Neural cell (in vitro differentiated cells): ENCODE data around the gene RAB1A. TPM values are rescaled to one million over a fixed set of nuclear protein-coding genes. Genes with fewer than 3 reads are reported as not detected.

Experiments
- H2AFZ ChIP-seq: fragments of 200-600, 300-800 bp; sonication (generic), shearing (Covaris generic); 2 replicates; pipeline ENCODE4 v1.6.0; 2014; ENCODE audit warnings: low read depth, mild to moderate bottlenecking, antibody characterized with exemption, low read length, moderate library complexity
- H3F3A ChIP-seq: fragments of 200-600 bp; shearing (Covaris generic); 2 replicates; pipeline ENCODE4 v1.6.1; 2016; ENCODE audit warnings: mild to moderate bottlenecking, moderate library complexity, mixed read lengths, antibody characterized with exemption, low read length; ENCODE audit not compliant: insufficient read depth, poor library complexity, severe bottlenecking
- H3K27ac ChIP-seq: fragments of 200-600, 300-800 bp; sonication (generic), shearing (Covaris generic); 2 replicates; pipeline ENCODE4 v1.5.1; 2014; ENCODE audit warnings: mild to moderate bottlenecking, low read length, moderate library complexity
- H3K27me3 ChIP-seq: fragments of 300-800, 200-600 bp; sonication (generic), shearing (Covaris generic); 2 replicates; pipeline ENCODE4 v1.6.0; 2014; ENCODE audit warnings: mild to moderate bottlenecking, low read depth, low read length, moderate library complexity; ENCODE audit not compliant: insufficient read depth
- H3K36me3 ChIP-seq: fragments of 300-800, 200-600 bp; sonication (generic), shearing (Covaris generic); 2 replicates; pipeline ENCODE4 v1.5.1; 2014; ENCODE audit warnings: mild to moderate bottlenecking, antibody characterized with exemption, low read length, moderate library complexity; ENCODE audit not compliant: insufficient read depth
- H3K4me2 ChIP-seq: fragments of 300-800, 200-600 bp; sonication (generic), shearing (Covaris generic); 2 replicates; pipeline ENCODE4 v1.6.0; 2014; ENCODE audit warnings: mild to moderate bottlenecking, low read length
- H3K4me3 ChIP-seq: fragments of 300-800, 200-600 bp; sonication (generic), shearing (Covaris generic); 2 replicates; pipeline ENCODE4 v1.5.1; 2014; ENCODE audit warnings: mild to moderate bottlenecking, low read length, moderate library complexity
- H3K79me2 ChIP-seq: fragments of 200-600 bp; shearing (Covaris generic); replicated peaks from 2 replicates; pipeline ENCODE4 v1.6.0; 2014; ENCODE audit warnings: mild to moderate bottlenecking, low read length, moderate library complexity; ENCODE audit not compliant: insufficient read depth
- H3K9ac ChIP-seq: fragments of 300-800, 200-600 bp; sonication (generic), shearing (Covaris generic); 2 replicates; pipeline ENCODE4 v1.6.1; 2016; ENCODE audit warnings: mild to moderate bottlenecking, low read length, mixed read lengths
- H3K9me2 ChIP-seq: fragments of 200-600 bp; shearing (Covaris generic); 2 replicates; pipeline ENCODE4 v1.6.1; 2016; ENCODE audit warnings: mild to moderate bottlenecking, low read length, mixed read lengths; ENCODE audit not compliant: insufficient read depth
- H3K9me3 ChIP-seq: fragments of 200-600, 300-800 bp; sonication (generic), shearing (Covaris generic); 2 replicates; pipeline ENCODE4 v1.6.1; 2016; ENCODE audit warnings: mild to moderate bottlenecking, mixed run types, low read length, moderate library complexity, mixed read lengths
- H4K20me1 ChIP-seq: fragments of 200-600 bp; shearing (Covaris generic); 2 replicates; pipeline ENCODE4 v1.6.1; 2016; ENCODE audit warnings: mild to moderate bottlenecking, mixed run types; ENCODE audit not compliant: insufficient read depth
- EP300 ChIP-seq: fragments of 450-650 bp; conservative IDR thresholded peaks from 2 replicates; pipeline ENCODE4 v1.6.1; 2014; ENCODE audit warnings: antibody characterized with exemption, mild to moderate bottlenecking, moderate library complexity; ENCODE audit not compliant: poor library complexity, severe bottlenecking
- EZH2 ChIP-seq: fragments of 200-600, 300-800 bp; shearing (Covaris generic), sonication (generic); IDR thresholded peaks from 2 replicates; pipeline ENCODE4 v1.6.1; 2014; ENCODE audit warnings: antibody characterized with exemption, low read length, borderline replicate concordance, mild to moderate bottlenecking; ENCODE audit not compliant: insufficient read depth, poor library complexity, severe bottlenecking
- MXI1 ChIP-seq: fragments of 450-650 bp; conservative IDR thresholded peaks from 2 replicates; pipeline ENCODE4 v1.6.1; 2014; ENCODE audit warnings: antibody characterized with exemption, mild to moderate bottlenecking; ENCODE audit not compliant: poor library complexity, severe bottlenecking
- POLR2AphosphoS5 ChIP-seq: IDR thresholded peaks from 2 replicates; pipeline ENCODE4 v1.6.1; 2012
- RAD21 ChIP-seq: fragments of 450-650 bp; conservative IDR thresholded peaks from 2 replicates; pipeline ENCODE4 v1.6.1; 2014; ENCODE audit warnings: antibody characterized with exemption, mild to moderate bottlenecking, moderate library complexity
- SMC3 ChIP-seq: fragments of 450-650 bp; conservative IDR thresholded peaks from 2 replicates; pipeline ENCODE4 v1.6.1; 2014; ENCODE audit warnings: antibody characterized with exemption, mild to moderate bottlenecking, moderate library complexity; ENCODE audit not compliant: poor library complexity
- TAF1 ChIP-seq: IDR thresholded peaks from 2 replicates; pipeline ENCODE4 v1.6.1; 2012; ENCODE audit warnings: low read depth
- polyA plus RNA-seq: library from polyadenylated mRNA; depleted of rRNA; stranded (reverse); fragments of >200 nt; gene quantifications from 2 replicates; pipeline ENCODE4 v1.2.3, GENCODE V29; 2014
- TF ChIP-seq, protein P1 (sequence below): fragments of 450-650 bp; IDR thresholded peaks from 2 replicates; pipeline ENCODE4 v1.5.1; 2014; ENCODE audit warnings: antibody characterized with exemption, mild to moderate bottlenecking, moderate library complexity; ENCODE audit not compliant: poor library complexity, severe bottlenecking
- TF ChIP-seq, protein P2 (sequence below): IDR thresholded peaks from 2 replicates; pipeline ENCODE4 v1.6.1; 2012; ENCODE audit warnings: borderline replicate concordance

RAB1A gene
- polyA plus RNA-seq, 1 donor from 2014 or later: 240 TPM

DNA sequence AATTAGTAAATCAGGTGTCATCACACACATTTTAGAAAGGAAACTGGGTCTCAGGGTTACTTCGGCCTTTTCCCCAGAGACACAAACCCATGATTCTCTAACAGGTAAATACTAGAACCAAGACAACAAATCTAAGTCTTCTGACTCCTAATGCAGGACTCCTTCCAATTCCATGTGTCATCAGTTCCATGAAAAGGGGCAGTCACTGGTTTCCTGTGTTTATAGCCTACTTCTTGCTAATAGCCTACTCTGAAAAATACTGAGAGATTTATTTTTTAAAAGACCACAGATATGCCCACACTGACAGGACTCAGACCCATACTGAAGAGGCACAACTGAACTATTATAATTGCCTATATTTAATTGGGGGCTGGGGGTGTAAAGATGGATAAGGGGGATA lies 33.0 kb downstream of the RAB1A start:
- Histone ChIP-seq H4K20me1 (no peaks in the 10 kb centered on the region), H3K9me2 (no peaks in the 10 kb centered on the region), H3K4me3 (no peak overlapping the region), H3K79me2 (peaks cover 13% of the 10 kb centered on the region), H3K27ac (no peak overlapping the region), H2AFZ (no peak overlapping the region), H3K9me3 (no peaks in the 10 kb centered on the region), H3F3A (no peaks in the 10 kb centered on the region), H3K9ac (no peak overlapping the region), H3K4me2 (no peak overlapping the region), H3K36me3 (peaks cover 3% of the 10 kb centered on the region), H3K27me3 (no peaks in the 10 kb centered on the region)
- TF ChIP-seq EZH2: no peak
- no peak for TF ChIP-seq TAF1
- no peak for TF ChIP-seq SMC3
- TF ChIP-seq, protein P1, sequence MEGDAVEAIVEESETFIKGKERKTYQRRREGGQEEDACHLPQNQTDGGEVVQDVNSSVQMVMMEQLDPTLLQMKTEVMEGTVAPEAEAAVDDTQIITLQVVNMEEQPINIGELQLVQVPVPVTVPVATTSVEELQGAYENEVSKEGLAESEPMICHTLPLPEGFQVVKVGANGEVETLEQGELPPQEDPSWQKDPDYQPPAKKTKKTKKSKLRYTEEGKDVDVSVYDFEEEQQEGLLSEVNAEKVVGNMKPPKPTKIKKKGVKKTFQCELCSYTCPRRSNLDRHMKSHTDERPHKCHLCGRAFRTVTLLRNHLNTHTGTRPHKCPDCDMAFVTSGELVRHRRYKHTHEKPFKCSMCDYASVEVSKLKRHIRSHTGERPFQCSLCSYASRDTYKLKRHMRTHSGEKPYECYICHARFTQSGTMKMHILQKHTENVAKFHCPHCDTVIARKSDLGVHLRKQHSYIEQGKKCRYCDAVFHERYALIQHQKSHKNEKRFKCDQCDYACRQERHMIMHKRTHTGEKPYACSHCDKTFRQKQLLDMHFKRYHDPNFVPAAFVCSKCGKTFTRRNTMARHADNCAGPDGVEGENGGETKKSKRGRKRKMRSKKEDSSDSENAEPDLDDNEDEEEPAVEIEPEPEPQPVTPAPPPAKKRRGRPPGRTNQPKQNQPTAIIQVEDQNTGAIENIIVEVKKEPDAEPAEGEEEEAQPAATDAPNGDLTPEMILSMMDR: no peak
- no peak for TF ChIP-seq EP300
- no peak for TF ChIP-seq POLR2AphosphoS5

DNA sequence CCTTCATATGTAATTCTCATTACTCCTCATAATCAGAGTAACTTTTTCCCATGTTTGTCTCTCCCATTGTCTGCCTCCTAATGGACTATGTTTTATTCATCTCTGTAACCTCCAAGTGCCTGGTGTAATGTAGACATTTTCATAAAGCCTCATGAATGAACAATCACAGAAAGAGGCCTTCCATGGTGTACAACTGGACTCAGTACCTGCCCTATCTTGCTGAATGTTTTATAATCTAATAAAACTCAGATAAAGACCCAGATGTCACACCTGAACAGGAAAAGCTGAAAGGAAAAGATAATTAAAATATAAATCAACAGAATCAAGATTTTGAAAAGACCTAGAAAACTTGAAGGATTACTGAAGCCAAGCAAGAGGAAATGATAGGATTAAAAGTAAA lies 36.7 kb downstream of the RAB1A start:
- no peak overlapping the region for H2AFZ ChIP-seq
- H3K9me3 ChIP-seq: no peaks in the 10 kb centered on the region
- H3K4me3 ChIP-seq: no peak overlapping the region
- no peak overlapping the region for H3K4me2 ChIP-seq
- peaks cover 12% of the 10 kb centered on the region for H3K36me3 ChIP-seq
- TF ChIP-seq POLR2AphosphoS5: no peak
- H3K9me2 ChIP-seq: no peaks in the 10 kb centered on the region
- no peaks in the 10 kb centered on the region for H3F3A ChIP-seq
- H3K9ac ChIP-seq: no peak overlapping the region
- H4K20me1 ChIP-seq: no peaks in the 10 kb centered on the region
- H3K79me2 ChIP-seq: peaks cover 7% of the 10 kb centered on the region
- no peak overlapping the region for H3K27ac ChIP-seq
- H3K27me3 ChIP-seq: no peaks in the 10 kb centered on the region

DNA sequence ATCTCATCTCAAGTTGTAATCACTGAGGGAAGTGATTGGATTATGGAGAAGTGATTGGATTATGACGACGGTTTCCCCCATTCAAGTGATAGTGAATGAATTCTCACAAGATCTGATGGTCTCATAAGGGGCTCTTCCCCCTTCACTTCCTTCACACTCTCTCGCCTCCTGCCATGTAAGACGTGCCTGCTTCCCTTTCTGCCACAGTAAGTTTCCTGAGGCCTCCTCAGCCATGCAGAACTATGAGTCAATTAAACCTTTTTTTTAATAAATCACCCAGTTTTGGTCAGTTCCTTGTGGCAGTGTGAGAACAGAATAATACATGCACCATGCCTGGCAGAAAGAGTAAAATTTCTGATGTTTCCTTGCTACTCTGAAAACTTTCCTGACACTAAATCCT lies 37.1 kb downstream of the RAB1A start:
- Histone ChIP-seq H3K4me3 (no peak overlapping the region), H4K20me1 (no peaks in the 10 kb centered on the region), H3K36me3 (peaks cover 12% of the 10 kb centered on the region), H3K79me2 (peaks cover 7% of the 10 kb centered on the region), H3K27me3 (no peaks in the 10 kb centered on the region), H3K9ac (no peak overlapping the region), H2AFZ (no peak overlapping the region), H3K9me3 (no peaks in the 10 kb centered on the region), H3F3A (no peaks in the 10 kb centered on the region), H3K27ac (no peak overlapping the region), H3K4me2 (no peak overlapping the region), H3K9me2 (no peaks in the 10 kb centered on the region)
- no peak for TF ChIP-seq EP300
- TF ChIP-seq, protein P1: no peak
- TF ChIP-seq RAD21: no peak
- no peak for TF ChIP-seq TAF1
- no peak for TF ChIP-seq POLR2AphosphoS5
- TF ChIP-seq EZH2: no peak
- TF ChIP-seq SMC3: no peak
- TF ChIP-seq, protein P2, sequence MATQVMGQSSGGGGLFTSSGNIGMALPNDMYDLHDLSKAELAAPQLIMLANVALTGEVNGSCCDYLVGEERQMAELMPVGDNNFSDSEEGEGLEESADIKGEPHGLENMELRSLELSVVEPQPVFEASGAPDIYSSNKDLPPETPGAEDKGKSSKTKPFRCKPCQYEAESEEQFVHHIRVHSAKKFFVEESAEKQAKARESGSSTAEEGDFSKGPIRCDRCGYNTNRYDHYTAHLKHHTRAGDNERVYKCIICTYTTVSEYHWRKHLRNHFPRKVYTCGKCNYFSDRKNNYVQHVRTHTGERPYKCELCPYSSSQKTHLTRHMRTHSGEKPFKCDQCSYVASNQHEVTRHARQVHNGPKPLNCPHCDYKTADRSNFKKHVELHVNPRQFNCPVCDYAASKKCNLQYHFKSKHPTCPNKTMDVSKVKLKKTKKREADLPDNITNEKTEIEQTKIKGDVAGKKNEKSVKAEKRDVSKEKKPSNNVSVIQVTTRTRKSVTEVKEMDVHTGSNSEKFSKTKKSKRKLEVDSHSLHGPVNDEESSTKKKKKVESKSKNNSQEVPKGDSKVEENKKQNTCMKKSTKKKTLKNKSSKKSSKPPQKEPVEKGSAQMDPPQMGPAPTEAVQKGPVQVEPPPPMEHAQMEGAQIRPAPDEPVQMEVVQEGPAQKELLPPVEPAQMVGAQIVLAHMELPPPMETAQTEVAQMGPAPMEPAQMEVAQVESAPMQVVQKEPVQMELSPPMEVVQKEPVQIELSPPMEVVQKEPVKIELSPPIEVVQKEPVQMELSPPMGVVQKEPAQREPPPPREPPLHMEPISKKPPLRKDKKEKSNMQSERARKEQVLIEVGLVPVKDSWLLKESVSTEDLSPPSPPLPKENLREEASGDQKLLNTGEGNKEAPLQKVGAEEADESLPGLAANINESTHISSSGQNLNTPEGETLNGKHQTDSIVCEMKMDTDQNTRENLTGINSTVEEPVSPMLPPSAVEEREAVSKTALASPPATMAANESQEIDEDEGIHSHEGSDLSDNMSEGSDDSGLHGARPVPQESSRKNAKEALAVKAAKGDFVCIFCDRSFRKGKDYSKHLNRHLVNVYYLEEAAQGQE: no peak
- TF ChIP-seq MXI1: no peak
